HG03064 (cell line): ENCODE data around the gene ELK4.

Source experiments
- ATAC-seq: cut with Tn5 transposase; IDR thresholded peaks from one replicate; pipeline ENCODE4 v1.9.1; 2021; ENCODE audit warnings: low read depth; ENCODE audit not compliant: unreplicated experiment

The ELK4 gene

GRCh38 chr1:205597691-205598314, 34.0 kb downstream of the ELK4 start:
- ATAC-seq: no peak

DNA sequence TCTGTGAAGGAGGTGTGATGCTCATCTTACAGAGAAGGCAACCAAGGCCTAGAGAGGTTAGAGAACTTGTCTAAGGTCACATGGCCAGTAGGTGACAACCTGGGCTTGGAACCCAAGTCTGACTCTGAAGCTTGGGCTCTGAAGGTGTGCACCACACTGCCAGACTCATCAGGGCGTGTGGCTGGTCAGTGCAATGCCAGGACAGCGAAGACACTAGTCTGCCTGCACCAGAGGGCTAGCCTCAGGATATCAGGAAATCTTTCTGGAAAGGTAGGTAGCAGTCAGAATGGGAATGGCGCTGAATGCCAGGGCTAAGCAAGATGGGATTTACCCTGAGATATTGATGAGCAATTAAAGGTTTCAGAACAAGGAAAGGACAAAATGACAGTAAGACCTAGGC, 34.9 kb downstream of the ELK4 start:
- no peak for ATAC-seq

DNA sequence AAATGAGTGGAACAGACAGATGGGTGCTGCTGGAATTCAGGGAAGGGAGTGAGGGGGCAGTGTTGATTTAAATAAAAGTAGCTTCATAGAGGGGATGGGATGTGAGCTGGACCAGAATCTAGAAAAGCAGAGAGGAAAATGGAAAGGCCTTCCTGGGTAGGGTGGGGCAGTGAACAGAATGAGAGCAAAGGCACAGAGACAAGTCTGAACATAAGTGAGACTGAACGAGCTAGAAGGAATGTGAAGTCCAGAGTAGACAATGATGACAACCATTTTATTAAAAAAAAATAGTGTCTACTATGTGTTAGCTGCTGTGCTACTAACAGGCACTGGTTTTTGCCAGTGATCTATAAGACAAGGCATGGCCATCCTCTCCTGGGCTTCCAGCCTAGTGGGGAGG, 36.0 kb downstream of the ELK4 start:
- ATAC-seq: no peak

- no peak for ATAC-seq
These were observed 36.4 kb downstream of the ELK4 start for GRCh38 chr1:205595435-205595834.

GRCh38 chr1:205594846-205595245, 37.0 kb downstream of the ELK4 start:
- ATAC-seq: no peak

DNA sequence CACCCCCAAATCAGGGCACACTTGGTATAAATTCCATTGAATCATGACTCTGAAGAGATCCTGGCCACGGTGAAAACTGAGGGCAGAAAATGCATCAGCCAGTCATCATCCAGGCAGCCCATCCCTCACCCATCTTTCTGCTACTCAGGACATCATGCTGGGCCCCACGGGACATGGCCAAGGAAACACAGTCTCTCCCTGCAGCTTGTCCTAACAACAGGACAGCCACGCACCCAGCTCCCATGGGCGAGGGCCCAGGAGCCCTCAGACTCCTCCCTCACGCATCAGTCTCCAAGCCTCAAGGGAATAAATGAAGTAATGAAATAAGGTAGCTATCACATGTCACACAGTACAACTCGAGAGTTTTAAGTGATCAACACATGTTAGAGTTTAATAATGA, 37.8 kb downstream of the ELK4 start:
- ATAC-seq: no peak

DNA sequence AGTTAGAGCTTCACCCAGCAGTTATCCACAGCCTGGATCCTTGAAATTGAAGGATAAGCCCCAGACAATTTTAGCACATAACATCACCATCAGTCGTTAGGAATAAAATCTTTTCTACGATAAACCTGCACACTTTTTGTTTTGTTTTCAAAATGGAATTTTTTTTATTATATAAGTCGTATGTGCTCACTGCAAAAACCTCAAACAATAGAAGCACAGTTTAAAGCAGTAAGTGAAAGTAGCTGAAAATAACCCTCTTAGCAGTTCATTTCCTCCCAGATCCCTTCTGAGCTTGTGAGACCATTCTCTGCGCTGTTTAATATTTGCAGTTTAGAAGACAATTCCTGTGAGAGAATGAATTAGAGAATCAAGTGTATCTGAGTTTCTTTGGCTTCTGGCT, 38.3 kb downstream of the ELK4 start:
- no peak for ATAC-seq

GRCh38 chr1:205592443-205593003, 39.3 kb downstream of the ELK4 start:
- ATAC-seq: no peak

DNA sequence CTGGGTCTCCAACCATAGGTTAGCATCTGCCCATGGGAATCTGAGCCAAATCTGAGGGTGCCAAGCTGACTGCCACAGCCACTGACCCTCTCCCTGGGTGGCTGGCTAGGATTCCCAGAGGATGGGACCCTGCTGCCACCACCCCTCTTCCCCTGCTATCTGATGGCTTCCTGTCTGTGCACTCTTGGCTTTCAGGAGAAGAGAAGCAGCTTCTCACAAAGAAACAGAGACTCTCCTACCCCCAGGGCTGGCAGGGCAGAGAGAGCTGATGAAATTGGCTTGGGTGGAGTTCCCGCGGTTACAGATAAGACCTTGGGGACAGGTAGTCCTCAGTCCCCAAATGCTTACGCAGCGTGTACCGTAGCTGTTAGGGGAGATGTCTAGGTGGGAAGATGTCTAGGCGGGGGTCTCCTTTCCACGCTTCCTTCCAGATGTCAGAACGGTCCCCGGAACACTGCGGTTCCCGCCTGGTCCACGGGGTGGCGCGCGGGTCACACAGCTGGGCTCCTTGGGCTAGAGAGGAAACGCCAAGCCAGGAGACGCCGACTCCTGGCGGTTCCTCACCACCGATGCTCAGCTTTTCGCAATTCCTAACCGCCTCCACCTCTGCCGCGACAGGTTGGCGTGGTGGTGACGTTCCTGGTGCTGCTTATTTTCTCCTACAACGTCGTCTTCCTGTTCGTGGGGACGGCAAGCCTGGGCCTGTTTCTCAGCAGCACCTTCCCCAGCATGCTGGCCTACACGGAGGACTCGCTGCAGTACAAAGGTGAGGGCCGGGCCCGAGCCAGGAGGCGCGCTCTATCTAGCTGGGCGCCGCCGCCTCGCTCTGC, 40.1 kb downstream of the ELK4 start:
- ATAC-seq: peak; percentile 49

DNA sequence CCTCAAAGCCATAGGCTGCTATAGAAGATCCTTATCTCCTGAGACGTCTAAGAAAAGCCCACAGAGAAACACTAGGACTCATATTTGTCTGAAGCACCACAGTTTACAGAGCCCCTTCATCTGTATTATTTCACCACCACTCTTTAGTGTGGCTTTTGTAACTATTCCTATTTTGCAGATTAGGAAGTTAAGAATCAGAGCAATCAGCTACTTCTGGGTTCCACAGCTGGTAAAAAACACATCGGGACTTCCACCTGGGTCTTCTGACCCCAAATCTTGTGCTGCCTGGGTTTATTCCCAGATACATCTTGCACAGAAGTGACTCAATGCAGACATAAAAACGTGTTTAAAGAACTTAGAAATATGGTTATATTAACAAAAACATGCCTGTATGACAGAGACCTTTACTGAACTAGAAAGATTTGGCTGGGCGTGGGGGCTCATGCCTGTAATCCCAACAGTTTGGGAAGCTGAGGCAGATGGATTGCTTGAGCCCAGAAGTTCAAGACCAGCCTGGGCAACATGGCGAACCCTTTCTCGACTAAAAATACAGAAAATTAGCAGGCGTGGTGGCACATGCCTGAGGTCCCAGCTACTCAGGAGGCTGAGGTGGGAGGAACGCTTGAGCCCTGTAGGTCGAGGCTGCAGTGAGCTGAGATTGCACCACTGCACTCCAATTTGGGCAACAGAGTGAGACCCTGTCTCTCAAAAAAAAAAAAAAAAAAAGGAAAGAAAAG, 40.9 kb downstream of the ELK4 start:
- no peak for ATAC-seq

DNA sequence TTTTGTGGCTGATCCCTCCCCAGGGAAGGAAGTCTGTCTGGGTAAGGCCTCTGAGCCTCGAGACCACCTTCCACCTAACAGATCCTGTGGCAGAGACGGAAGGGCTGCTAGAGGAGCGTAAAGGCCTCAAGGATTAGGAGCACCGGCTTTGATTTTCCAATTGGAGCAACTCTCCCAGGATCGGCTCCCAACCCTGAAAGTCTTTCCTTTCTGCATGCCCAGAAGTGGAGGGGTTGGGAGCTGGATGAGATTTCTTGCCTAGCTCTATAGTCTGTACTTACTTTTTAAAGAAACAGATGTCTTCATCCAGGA, 41.4 kb downstream of the ELK4 start:
- ATAC-seq: no peak

GRCh38 chr1:205589618-205590456, 42.0 kb downstream of the ELK4 start:
- ATAC-seq: no peak

- no peak for ATAC-seq
These were observed 42.8 kb downstream of the ELK4 start for GRCh38 chr1:205589046-205589445.

DNA sequence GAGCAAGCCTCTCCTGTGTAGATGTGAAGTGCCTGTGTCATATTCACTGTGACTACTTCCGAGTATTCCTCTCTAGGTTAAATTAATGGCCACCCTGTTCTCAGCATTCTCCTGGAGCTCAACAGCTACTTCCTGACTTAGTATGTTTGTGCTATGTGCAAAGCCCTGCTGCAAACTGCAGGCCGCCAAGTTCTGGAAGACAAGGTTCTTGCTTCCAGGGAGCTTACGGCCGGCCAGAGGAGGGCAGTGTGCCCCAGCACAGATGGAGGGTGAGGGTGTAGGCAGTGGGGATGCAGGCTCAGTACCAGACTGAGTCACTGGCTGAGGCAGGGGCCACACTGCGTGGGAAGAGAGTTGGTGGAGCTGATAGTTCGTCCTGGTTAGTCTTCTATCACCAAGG, 43.2 kb downstream of the ELK4 start:
- no peak for ATAC-seq

DNA sequence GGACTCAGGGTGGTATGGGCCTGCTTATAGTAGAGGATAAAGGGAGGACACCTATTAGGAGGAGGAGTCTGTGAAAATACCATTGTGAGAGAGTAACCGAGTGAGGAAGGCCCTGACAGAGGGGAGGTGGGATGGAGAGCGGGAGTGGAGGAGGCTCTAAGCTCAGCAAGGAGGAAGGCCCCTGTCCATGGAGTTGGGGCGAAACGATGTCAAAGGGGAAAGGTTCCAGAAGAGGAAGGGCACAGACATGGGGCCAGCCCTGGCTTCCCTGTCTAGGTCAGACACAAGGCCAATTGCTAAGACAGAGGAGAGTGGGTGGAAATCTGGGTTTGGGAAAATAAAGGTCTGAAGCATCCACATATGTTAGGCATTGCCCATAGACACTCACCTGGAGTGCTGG, 44.2 kb downstream of the ELK4 start:
- ATAC-seq: no peak

- no peak for ATAC-seq
These were observed 45.7 kb downstream of the ELK4 start for GRCh38 chr1:205585835-205586785.

GRCh38 chr1:205585169-205585834, 46.5 kb downstream of the ELK4 start:
- no peak for ATAC-seq

- ATAC-seq: no peak
These were observed 47.1 kb downstream of the ELK4 start for GRCh38 chr1:205584732-205585131.
